Smooth muscle cell (in vitro differentiated cells): ENCODE data around the gene MAPK7. TPM values are rescaled to one million over a fixed set of nuclear protein-coding genes. Genes with fewer than 3 reads are reported as not detected.

Experiments used
- DNase-seq: peaks from one replicate; lab custom pipeline; 2025; ENCODE audit not compliant: unreplicated experiment; lab: John Stamatoyannopoulos, UW
- H2AFZ ChIP-seq: fragments of 200-600 bp; sonication (generic); 2 replicates; pipeline ENCODE4 v1.6.0; 2016; ENCODE audit warnings: antibody characterized with exemption, low read depth, mild to moderate bottlenecking
- H3F3A ChIP-seq: fragments of 200-600 bp; sonication (generic); 2 replicates; pipeline ENCODE4 v1.6.0; 2017; ENCODE audit warnings: antibody characterized with exemption, low read depth
- H3K27ac ChIP-seq: fragments of 200-600 bp; sonication (generic); 2 replicates; pipeline ENCODE4 v1.5.1; 2016; ENCODE audit warnings: low read depth, mild to moderate bottlenecking
- H3K27me3 ChIP-seq: fragments of 200-600 bp; sonication (generic); 2 replicates; pipeline ENCODE4 v1.6.1; 2016; ENCODE audit warnings: low read depth, mild to moderate bottlenecking
- H3K36me3 ChIP-seq: fragments of 200-600 bp; sonication (generic); 2 replicates; pipeline ENCODE4 v1.5.1; 2016; ENCODE audit warnings: low read depth
- H3K4me1 ChIP-seq: fragments of 200-600 bp; sonication (generic); 2 replicates; pipeline ENCODE4 v1.5.1; 2016; ENCODE audit warnings: low read depth
- H3K4me2 ChIP-seq: fragments of 200-600 bp; sonication (generic); 2 replicates; pipeline ENCODE4 v1.6.0; 2016; ENCODE audit warnings: mild to moderate bottlenecking
- H3K4me3 ChIP-seq: fragments of 200-600 bp; sonication (generic); 2 replicates; pipeline ENCODE4 v1.5.1; 2016; ENCODE audit warnings: mild to moderate bottlenecking
- H3K79me2 ChIP-seq: fragments of 200-600 bp; sonication (generic); 2 replicates; pipeline ENCODE4 v1.6.0; 2016; ENCODE audit warnings: low read depth, mild to moderate bottlenecking
- H3K9ac ChIP-seq: fragments of 200-600 bp; sonication (generic); 2 replicates; pipeline ENCODE4 v1.6.0; 2016; ENCODE audit warnings: low read depth
- H3K9me3 ChIP-seq: fragments of 200-600 bp; sonication (generic); replicated peaks from 2 replicates; pipeline ENCODE4 v1.5.1; 2016; ENCODE audit warnings: low read depth
- H4K20me1 ChIP-seq: fragments of 200-600 bp; sonication (generic); 2 replicates; pipeline ENCODE4 v1.6.0; 2016; ENCODE audit warnings: low read depth
- CTCF ChIP-seq: fragments of 200-600 bp; sonication (generic); IDR thresholded peaks from 2 replicates; pipeline ENCODE4 v1.5.1; 2017; ENCODE audit warnings: borderline replicate concordance, mild to moderate bottlenecking, antibody characterized with exemption; ENCODE audit not compliant: insufficient read depth, poor library complexity, severe bottlenecking
- WGBS: methylation state at CpG from one replicate; pipeline ENCODE4 v1.1.7; 2016; ENCODE audit warnings: low lambda C conversion rate; 5-methylcytosine and 5-hydroxymethylcytosine counted together
- polyA plus RNA-seq: library from polyadenylated mRNA; unstranded; fragments of >200 nt; fragmentation: Nextera tagmentation; extraction: Ambion mirVana; gene quantifications from 2 replicates; pipeline ENCODE4 v1.2.1, GENCODE V29; 2016
- total RNA-seq: library from RNA; depleted of rRNA; stranded (reverse); fragments of >200 nt; gene quantifications from 2 replicates; pipeline ENCODE4 v1.2.3, GENCODE V29; 2014

The MAPK7 gene
- total and polyA plus RNA-seq, 2 experiments from 2014 or later = 9.1 to 36.3 TPM

GRCh38 chr17:19357761-19358160 is 20.5 kb upstream of the MAPK7 start:
- Histone ChIP-seq H3K27ac (no peak overlapping the region), H3K4me2 (no peak overlapping the region), H4K20me1 (peaks cover 7% of the 10 kb centered on the region), H3K9ac (no peak overlapping the region), H3K36me3 (no peaks in the 10 kb centered on the region), H3K4me3 (no peak overlapping the region), H2AFZ (no peak overlapping the region), H3K4me1 (peaks cover 6% of the 10 kb centered on the region), H3K27me3 (no peaks in the 10 kb centered on the region), H3K79me2 (no peaks in the 10 kb centered on the region), H3K9me3 (no peaks in the 10 kb centered on the region), H3F3A (peaks cover 6% of the 10 kb centered on the region)
- WGBS = 89% methylated on average over 7 of the region's 7 CpGs
- no peak for DNase-seq
- TF ChIP-seq CTCF = no peak

GRCh38 chr17:19359151-19359550 is 19.1 kb upstream of the MAPK7 start:
- no peak overlapping the region for H3K9ac ChIP-seq
- DNase-seq = no peak
- H3K4me3 ChIP-seq = no peak overlapping the region
- no peak overlapping the region for H3K4me2 ChIP-seq
- H3K27ac ChIP-seq = no peak overlapping the region
- TF ChIP-seq CTCF = no peak
- H3K27me3 ChIP-seq = no peaks in the 10 kb centered on the region
- peaks cover 2% of the 10 kb centered on the region for H3F3A ChIP-seq
- no peak overlapping the region for H2AFZ ChIP-seq
- no peaks in the 10 kb centered on the region for H3K79me2 ChIP-seq
- peaks cover 3% of the 10 kb centered on the region for H4K20me1 ChIP-seq
- 93% methylated on average over 7 of the region's 7 CpGs for WGBS
- peaks cover 10% of the 10 kb centered on the region for H3K4me1 ChIP-seq
- no peaks in the 10 kb centered on the region for H3K36me3 ChIP-seq
- H3K9me3 ChIP-seq = no peaks in the 10 kb centered on the region

- H3K36me3 ChIP-seq = no peaks in the 10 kb centered on the region
- no peak for TF ChIP-seq CTCF
- 97% methylated on average over 5 of the region's 5 CpGs for WGBS
Measured at GRCh38 chr17:19359856-19360255, 18.4 kb upstream of the MAPK7 start.

GRCh38 chr17:19360772-19361171 is 17.5 kb upstream of the MAPK7 start:
- Histone ChIP-seq H3K4me2 (no peak overlapping the region), H3K4me1 (peaks cover 10% of the 10 kb centered on the region), H3K9ac (no peak overlapping the region), H4K20me1 (no peaks in the 10 kb centered on the region), H3K27me3 (no peaks in the 10 kb centered on the region), H3K27ac (no peak overlapping the region), H3F3A (no peaks in the 10 kb centered on the region), H3K4me3 (no peak overlapping the region), H3K79me2 (no peaks in the 10 kb centered on the region), H2AFZ (no peak overlapping the region), H3K9me3 (no peaks in the 10 kb centered on the region), H3K36me3 (no peaks in the 10 kb centered on the region)
- TF ChIP-seq CTCF = no peak
- WGBS = 90% methylated on average over 8 of the region's 8 CpGs
- no peak for DNase-seq

More at GRCh38 chr17:19359856-19360255, 18.4 kb upstream of the MAPK7 start:
- Histone ChIP-seq H3K27me3 (no peaks in the 10 kb centered on the region), H3F3A (no peaks in the 10 kb centered on the region), H3K4me2 (no peak overlapping the region), H3K4me3 (no peak overlapping the region), H3K9me3 (no peaks in the 10 kb centered on the region), H3K4me1 (peaks cover 10% of the 10 kb centered on the region), H4K20me1 (no peaks in the 10 kb centered on the region), H2AFZ (no peak overlapping the region), H3K79me2 (no peaks in the 10 kb centered on the region), H3K9ac (no peak overlapping the region), H3K27ac (no peak overlapping the region)
- DNase-seq = no peak
